Purkinje cell (primary cell): ENCODE measurements around the gene CARS2. TPM values are rescaled to one million over a fixed set of nuclear protein-coding genes. Genes with fewer than 3 reads are reported as not detected.

ENCODE experiments used
- polyA plus RNA-seq: library from polyadenylated mRNA; unstranded; fragments of >200 nt; fragmentation: Nextera tagmentation; gene quantifications from 2 replicates; pipeline ENCODE4 v1.2.1, GENCODE V29; 2014

Gene CARS2
- 5.6 and 8.3 TPM in 2 replicates for polyA plus RNA-seq

GRCh38 chr13:110705826-110706569, at the start of gene CARS2:
CARS2 (minus strand) TSS chr13:110706116; CDS start chr13:110706093, 23 bp downstream.

DNA sequence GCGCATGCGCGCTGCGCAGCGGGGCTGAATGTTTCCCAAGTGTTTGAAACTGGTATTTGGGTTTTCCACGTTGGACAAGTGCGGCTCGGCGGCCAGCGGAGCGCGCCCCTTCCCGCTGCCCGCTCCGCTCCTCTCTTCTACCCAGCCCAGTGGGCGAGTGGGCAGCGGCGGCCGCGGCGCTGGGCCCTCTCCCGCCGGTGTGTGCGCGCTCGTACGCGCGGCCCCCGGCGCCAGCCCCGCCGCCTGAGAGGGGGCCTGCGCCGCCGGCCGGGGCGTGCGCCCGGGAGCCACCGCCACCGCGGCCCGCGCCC, 7.7 kb upstream of the CARS2 start, which contains the start of gene ING1:
ING1 (plus strand) TSS at position 59 of the 311 bp plus-strand sequence. CDS start 450 bp downstream, outside the sequence.

DNA sequence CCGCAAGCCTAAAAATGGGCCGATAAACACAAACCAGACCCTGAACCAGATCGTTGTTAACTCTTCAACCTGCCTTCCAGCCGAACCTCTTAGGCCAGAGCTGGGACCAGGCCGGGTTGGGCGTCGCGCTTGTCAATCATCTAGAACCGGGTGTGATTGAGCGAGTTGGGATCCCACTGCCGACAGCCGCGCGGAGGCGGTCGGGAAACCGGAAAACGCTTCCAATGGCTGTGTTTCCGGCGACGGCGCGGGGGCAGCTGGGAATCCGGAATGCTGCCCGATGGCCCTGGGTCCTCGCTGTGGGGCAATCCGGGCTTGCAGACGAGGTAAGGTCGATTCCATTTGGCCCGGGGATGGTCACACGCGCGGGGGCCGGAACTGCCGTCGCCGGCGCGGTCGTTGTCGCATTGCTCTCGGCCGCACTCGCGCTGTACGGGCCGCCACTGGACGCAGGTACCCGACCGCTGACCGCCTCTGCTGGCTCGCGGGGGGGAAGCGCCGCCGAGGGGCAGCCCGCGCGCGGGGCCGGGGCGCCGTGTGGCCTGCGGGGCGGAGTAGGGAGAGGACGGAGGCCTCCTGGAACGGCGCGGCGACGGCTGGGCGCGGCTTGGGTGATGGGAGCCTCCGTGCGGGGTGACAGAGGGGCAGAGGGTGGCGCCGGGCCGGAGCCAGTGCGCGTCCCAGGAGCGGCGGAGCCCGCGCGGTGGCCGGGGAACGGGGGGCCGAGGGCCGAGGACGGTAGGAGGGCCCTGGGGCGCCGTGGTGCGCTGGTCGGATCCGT, 90.4 kb downstream of the CARS2 start, which contains the start of gene NAXD:
NAXD (plus strand) TSS at position 224 of the 781 bp plus-strand sequence; CDS start at position 281, 57 bp downstream.

Other genes with a start within 250 kb of the CARS2 start
- 2.9 and 4.1 TPM in 2 replicates for gene RAB20, start 144.4 kb downstream of the CARS2 start, polyA plus RNA-seq
- gene NAXD, start 90.6 kb downstream of the CARS2 start, polyA plus RNA-seq = 18.1 and 20.5 TPM in 2 replicates
- gene ING1, start 7.6 kb upstream of the CARS2 start, polyA plus RNA-seq = 2.4 and 5.5 TPM in 2 replicates
- gene ANKRD10, start 209.0 kb upstream of the CARS2 start, polyA plus RNA-seq = 49.4 and 49.8 TPM in 2 replicates